HCEC 1CT (cell line): ENCODE results near the gene PTPRD.

Experiments
- DNase-seq: peaks from one replicate; pipeline ENCODE4 v3.0.0-alpha.2; 2017

PTPRD gene

GRCh38 chr9:8437876-8438275 is 2174.9 kb downstream of the PTPRD start:
- no peak for DNase-seq

GRCh38 chr9:8437259-8437658 is 2175.5 kb downstream of the PTPRD start:
- no peak for DNase-seq

GRCh38 chr9:8436786-8437185 is 2176.0 kb downstream of the PTPRD start:
- no peak for DNase-seq

GRCh38 chr9:8434621-8435020 is 2178.2 kb downstream of the PTPRD start:
- no peak for DNase-seq

GRCh38 chr9:8432224-8432623 is 2180.6 kb downstream of the PTPRD start:
- no peak for DNase-seq

- no peak for DNase-seq
These were observed 2181.3 kb downstream of the PTPRD start for GRCh38 chr9:8431505-8431904.

GRCh38 chr9:8430945-8431344 is 2181.9 kb downstream of the PTPRD start:
- DNase-seq = no peak

- no peak for DNase-seq
These were observed 2183.0 kb downstream of the PTPRD start for GRCh38 chr9:8429768-8430167.

- no peak for DNase-seq
These were observed 2183.6 kb downstream of the PTPRD start for GRCh38 chr9:8429157-8429556.

GRCh38 chr9:8428389-8428788 is 2184.4 kb downstream of the PTPRD start:
- DNase-seq = no peak

GRCh38 chr9:8424786-8425410 is 2187.9 kb downstream of the PTPRD start:
- DNase-seq = no peak

- no peak for DNase-seq
These were observed 2192.4 kb downstream of the PTPRD start for GRCh38 chr9:8420416-8420815.

- no peak for DNase-seq
These were observed 2193.1 kb downstream of the PTPRD start for GRCh38 chr9:8419596-8420275.

- no peak for DNase-seq
These were observed 2195.5 kb downstream of the PTPRD start for GRCh38 chr9:8417341-8417740.

GRCh38 chr9:8412327-8412726 is 2200.5 kb downstream of the PTPRD start:
- no peak for DNase-seq

GRCh38 chr9:8408575-8409190 is 2204.1 kb downstream of the PTPRD start:
- no peak for DNase-seq

- DNase-seq = no peak
These were observed 2210.7 kb downstream of the PTPRD start for GRCh38 chr9:8401961-8402705.

GRCh38 chr9:8400378-8400777 is 2212.4 kb downstream of the PTPRD start:
- no peak for DNase-seq

- no peak for DNase-seq
These were observed 2217.8 kb downstream of the PTPRD start for GRCh38 chr9:8395022-8395421.

- DNase-seq = no peak
These were observed 2218.5 kb downstream of the PTPRD start for GRCh38 chr9:8394341-8394740.

GRCh38 chr9:8392866-8393265 is 2219.9 kb downstream of the PTPRD start:
- no peak for DNase-seq

- no peak for DNase-seq
These were observed 2221.2 kb downstream of the PTPRD start for GRCh38 chr9:8391566-8391965.

GRCh38 chr9:8391132-8391531 is 2221.7 kb downstream of the PTPRD start:
- DNase-seq = no peak

GRCh38 chr9:8390571-8390970 is 2222.2 kb downstream of the PTPRD start:
- DNase-seq = no peak
